ENCODE data around the gene TMEM154. TPM values are rescaled to one million over a fixed set of nuclear protein-coding genes. Genes with fewer than 3 reads are reported as not detected.
A peak's percentile ranks its signal among the peaks of the same experiment; 100 is the strongest.

The TMEM154 gene
- total and polyA plus RNA-seq, 10 of the 15 experiments (the other 5 are each of a cell fraction or from before 2014, with no cell fraction given): 5.1 to 41.4 (median 18.2) TPM

DNA sequence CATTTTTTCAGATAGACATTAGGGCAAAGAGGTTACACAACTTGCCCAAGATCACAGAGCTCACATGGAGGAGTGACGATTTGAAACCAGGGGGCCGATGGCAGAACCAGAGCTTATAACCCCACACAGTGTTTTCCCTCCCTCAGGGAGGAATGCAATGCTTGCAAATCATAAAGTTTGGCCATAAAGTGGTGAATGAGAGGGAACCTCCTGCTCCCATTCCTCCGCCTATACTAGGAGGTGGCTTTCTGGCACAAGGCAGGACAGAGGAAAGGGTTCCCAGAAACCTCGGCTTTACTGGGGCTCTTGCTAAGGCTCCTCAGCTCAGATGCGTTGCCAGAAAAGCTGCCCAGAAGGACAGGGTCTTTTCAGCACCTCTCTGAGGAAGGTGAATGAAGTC lies 19.3 kb downstream of the TMEM154 start:
- BruUV-seq (replicated peaks): no TSS peak
- FAIRE-seq: no peak
- CTCF ChIA-PET: interaction anchor here (0.7 to 5.0 kb wide), 5 partner anchors 9 to 159 kb away, joined by 3 to 31 read pairs (median 4); no protein-coding TSS in a partner anchor
- peaks cover 55% of the 10 kb centered on the region for H3K4me1 ChIP-seq (ENCODE audit: control insufficient read depth, insufficient read depth, low read length)
- POLR2A ChIA-PET: interaction anchor here (0.8 to 3.7 kb wide), 5 partner anchors 12 to 49 kb away, joined by 3 to 25 read pairs (median 3); no protein-coding TSS in a partner anchor
- H3K36me3 ChIP-seq (ENCODE audit: control insufficient read depth in 2 of 2, insufficient read depth in 2 of 2, low read length in 1 of 2): no peaks in the 10 kb centered on the region
- intact Hi-C loops (cut with micrococcal nuclease; ENCODE audit: unreplicated experiment) (no loop called here), in situ Hi-C loops (cut with MboI) (no loop called here)
- H3K4me3 ChIP-seq: no peak overlapping the region
- H3K79me2 ChIP-seq (ENCODE audit: control insufficient read depth, insufficient read depth, low read length): no peaks in the 10 kb centered on the region
- DNase-seq (ENCODE audit: low read depth, low spot score): no peak
- peak overlapping the region; percentile 28; the same call in 1 of the 2 replicates for H3K9ac ChIP-seq (ENCODE audit: control insufficient read depth, insufficient read depth, low read length)
- H3K4me2 ChIP-seq (ENCODE audit: control insufficient read depth, insufficient read depth): peak overlapping the region; percentile 84
- WGBS (ENCODE audit: insufficient coverage, insufficient replicate concordance, low lambda C conversion rate, missing lambda C conversion rate): 20% methylated on average over 5 of the region's 5 CpGs
- H3K27me3 ChIP-seq (replicated peaks in 1 of 2; ENCODE audit: control insufficient read depth in 2 of 2, insufficient read depth in 2 of 2, low read length in 1 of 2): no peaks in the 10 kb centered on the region
- SMC1A ChIA-PET (ENCODE audit: uncharacterized antibody, unreplicated experiment): interaction anchor here (1.1 to 6.7 kb wide), 6 partner anchors 17 to 70 kb away, joined by 3 to 134 read pairs (median 8); partner anchors contain the start of gene TMEM154
- no peaks in the 10 kb centered on the region for H4K20me1 ChIP-seq (ENCODE audit: control insufficient read depth, insufficient read depth)
- H3K27ac ChIP-seq (ENCODE audit: control insufficient read depth, insufficient read depth): peak overlapping the region; percentile 47; the same call in 1 of the 2 replicates
- TF ChIP-seq EED (IDR thresholded peaks at IDR 0.05; ENCODE audit: low read depth) (0 out of 2 replicates have a peak, but pooled peaks have one; percentile 13), WRNIP1 (IDR thresholded peaks at IDR 0.05; ENCODE audit: borderline replicate concordance, low read depth, low read length) (no peak)
- no peak for ATAC-seq
- peaks cover 15% of the 10 kb centered on the region for H3K9me3 ChIP-seq (replicated peaks; ENCODE audit: control insufficient read depth, insufficient read depth, low read length)
- RAD21 ChIA-PET (ENCODE audit: unreplicated experiment): interaction anchor here (1.0 to 6.7 kb wide), 5 partner anchors 16 to 159 kb away, joined by 4 to 85 read pairs (median 7); partner anchors contain the start of gene TMEM154
- H2AFZ ChIP-seq (ENCODE audit: control insufficient read depth, low read depth, low read length): peak overlapping the region; percentile 64

DNA sequence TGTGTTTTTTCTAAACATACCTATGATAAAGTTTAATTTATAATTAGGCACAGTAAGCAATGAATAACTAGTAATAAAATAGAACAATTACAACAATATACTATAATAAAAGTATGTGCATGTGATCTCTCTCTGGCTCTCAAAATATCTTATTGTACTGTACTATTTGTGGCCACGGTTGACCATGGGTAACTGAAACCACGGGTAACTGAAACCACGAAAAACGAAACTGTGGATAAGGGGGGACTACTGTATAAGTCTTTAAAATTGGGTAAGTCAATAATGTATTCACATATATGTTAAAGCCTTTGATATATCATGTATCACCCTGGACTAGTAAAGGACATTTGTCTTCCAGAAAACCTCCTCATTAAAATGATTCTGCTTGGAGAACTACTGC lies 20.0 kb downstream of the TMEM154 start:
- Histone ChIP-seq H3K27ac (ENCODE audit: control insufficient read depth, insufficient read depth) (no peak overlapping the region), H3K27me3 (replicated peaks in 1 of 2; ENCODE audit: control insufficient read depth in 2 of 2, insufficient read depth in 2 of 2, low read length in 1 of 2) (no peaks in the 10 kb centered on the region), H3K9me3 (replicated peaks; ENCODE audit: control insufficient read depth, insufficient read depth, low read length) (peaks cover 15% of the 10 kb centered on the region), H3K4me3 (no peak overlapping the region), H3K9ac (ENCODE audit: control insufficient read depth, insufficient read depth, low read length) (no peak overlapping the region), H3K79me2 (ENCODE audit: control insufficient read depth, insufficient read depth, low read length) (no peaks in the 10 kb centered on the region), H2AFZ (ENCODE audit: control insufficient read depth, low read depth, low read length) (no peak overlapping the region), H4K20me1 (ENCODE audit: control insufficient read depth, insufficient read depth) (no peaks in the 10 kb centered on the region), H3K4me2 (ENCODE audit: control insufficient read depth, insufficient read depth) (peak overlapping the region; percentile 11), H3K36me3 (ENCODE audit: control insufficient read depth in 2 of 2, insufficient read depth in 2 of 2, low read length in 1 of 2) (no peaks in the 10 kb centered on the region), H3K4me1 (ENCODE audit: control insufficient read depth, insufficient read depth, low read length) (peaks cover 51% of the 10 kb centered on the region)
- ChIA-PET RAD21 (ENCODE audit: unreplicated experiment) (interaction anchor here (1.0 to 6.7 kb wide), 6 partner anchors 15 to 158 kb away, joined by 4 to 85 read pairs (median 6); partner anchors contain the start of gene TMEM154), CTCF (interaction anchor here (1.0 to 5.0 kb wide), 2 partner anchors 11 to 15 kb away, joined by 3 to 31 read pairs; no protein-coding TSS in a partner anchor), SMC1A (ENCODE audit: uncharacterized antibody, unreplicated experiment) (interaction anchor here (1.2 to 6.7 kb wide), 3 partner anchors 16 to 18 kb away, joined by 9 to 134 read pairs (median 133); partner anchors contain the start of gene TMEM154), POLR2A (interaction anchor here (0.8 to 1.2 kb wide), 4 partner anchors 11 to 22 kb away, joined by 3 to 4 read pairs (median 4); no protein-coding TSS in a partner anchor)
- FAIRE-seq (peak; percentile 65), ATAC-seq (peak; percentile 53), DNase-seq (ENCODE audit: low read depth, low spot score) (no peak)
- 0% methylated on average over 4 of the region's 4 CpGs for WGBS (ENCODE audit: insufficient coverage, insufficient replicate concordance, low lambda C conversion rate, missing lambda C conversion rate)
- intact Hi-C loops (cut with micrococcal nuclease; ENCODE audit: unreplicated experiment) (no loop called here), in situ Hi-C loops (cut with MboI) (no loop called here)
- BruUV-seq (replicated peaks): no TSS peak
- TF ChIP-seq RCOR1 (conservative IDR thresholded peaks at IDR 0.05; ENCODE audit: low read depth, low read length) (no peak), IRF4 (IDR thresholded peaks at IDR 0.05; ENCODE audit: low read depth, low read length) (no peak), BRCA1 (IDR thresholded peaks at IDR 0.05; ENCODE audit: low read depth, low read length) (no peak), JUNB (IDR thresholded peaks at IDR 0.05) (no peak), ZNF384 (IDR thresholded peaks at IDR 0.05; ENCODE audit: borderline replicate concordance, low read depth, low read length) (no peak), PAX5 (IDR thresholded peaks at IDR 0.05; ENCODE audit: borderline replicate concordance, low read depth, low read length) (no peak), PAX8 (IDR thresholded peaks at IDR 0.05) (no peak), ZNF622 (IDR thresholded peaks at IDR 0.05) (no peak), TAF1 (IDR thresholded peaks at IDR 0.05; ENCODE audit: borderline replicate concordance, low read depth, low read length) (no peak), BACH1 (IDR thresholded peaks at IDR 0.05; ENCODE audit: borderline replicate concordance) (no peak), ETV6 (conservative IDR thresholded peaks at IDR 0.05 in 1 of 2, IDR thresholded peaks at IDR 0.05 in 1 of 2; ENCODE audit: borderline replicate concordance in 1 of 2, low read depth in 1 of 2) (no peak), NFIC (IDR thresholded peaks at IDR 0.05; ENCODE audit: low read depth, low read length) (peak; percentile 74)
- TF ChIP-seq, protein P1, sequence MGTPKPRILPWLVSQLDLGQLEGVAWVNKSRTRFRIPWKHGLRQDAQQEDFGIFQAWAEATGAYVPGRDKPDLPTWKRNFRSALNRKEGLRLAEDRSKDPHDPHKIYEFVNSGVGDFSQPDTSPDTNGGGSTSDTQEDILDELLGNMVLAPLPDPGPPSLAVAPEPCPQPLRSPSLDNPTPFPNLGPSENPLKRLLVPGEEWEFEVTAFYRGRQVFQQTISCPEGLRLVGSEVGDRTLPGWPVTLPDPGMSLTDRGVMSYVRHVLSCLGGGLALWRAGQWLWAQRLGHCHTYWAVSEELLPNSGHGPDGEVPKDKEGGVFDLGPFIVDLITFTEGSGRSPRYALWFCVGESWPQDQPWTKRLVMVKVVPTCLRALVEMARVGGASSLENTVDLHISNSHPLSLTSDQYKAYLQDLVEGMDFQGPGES (IDR thresholded peaks at IDR 0.05): no peak
